T-helper 22 cell (primary cell): ENCODE measurements around the gene CSF3.
"Not testable (repeated sequence)": the region's sequence is repeated elsewhere in the genome, so short reads cannot be mapped to it uniquely, and the experiment has no call there.

ENCODE experiments used
- DNase-seq: peaks from one replicate; pipeline ENCODE4 v3.0.0-alpha.2; 2020; ENCODE audit warnings: low read depth

The CSF3 gene

GRCh38 chr17:39997543-39997942 lies 17.7 kb upstream of the CSF3 start:
- DNase-seq = no peak

GRCh38 chr17:39999067-39999466 lies 16.2 kb upstream of the CSF3 start:
- no peak for DNase-seq

GRCh38 chr17:40000161-40000560 lies 15.1 kb upstream of the CSF3 start:
- no peak for DNase-seq

- DNase-seq = not testable (repeated sequence)
These were observed 13.9 kb upstream of the CSF3 start for GRCh38 chr17:40001335-40001734.

GRCh38 chr17:40004072-40004471 lies 11.2 kb upstream of the CSF3 start:
- DNase-seq = no peak

GRCh38 chr17:40004712-40005111 lies 10.5 kb upstream of the CSF3 start:
- DNase-seq = no peak

GRCh38 chr17:40005520-40005919 lies 9.7 kb upstream of the CSF3 start:
- DNase-seq = no peak

- not testable (repeated sequence) for DNase-seq
These were observed 4.2 kb upstream of the CSF3 start for GRCh38 chr17:40010946-40011500.

- not testable (repeated sequence) for DNase-seq
These were observed 3.1 kb upstream of the CSF3 start for GRCh38 chr17:40012017-40012647.

- no peak for DNase-seq
These were observed 762 bp upstream of the CSF3 start for GRCh38 chr17:40014375-40014980.

- no peak for DNase-seq
These were observed 1.1 kb downstream of the CSF3 start for GRCh38 chr17:40015998-40016985.

- DNase-seq = no peak
These were observed 2.3 kb downstream of the CSF3 start for GRCh38 chr17:40017422-40018080.

GRCh38 chr17:40018211-40019121 lies 3.2 kb downstream of the CSF3 start:
- DNase-seq = no peak

- DNase-seq = no peak
These were observed 4.1 kb downstream of the CSF3 start for GRCh38 chr17:40019140-40019991.

- DNase-seq = no peak
These were observed 4.9 kb downstream of the CSF3 start for GRCh38 chr17:40020146-40020545.

GRCh38 chr17:40021451-40021971 lies 6.3 kb downstream of the CSF3 start:
- DNase-seq = no peak

- DNase-seq = no peak
These were observed 7.3 kb downstream of the CSF3 start for GRCh38 chr17:40022497-40022896.

- no peak for DNase-seq
These were observed 7.8 kb downstream of the CSF3 start for GRCh38 chr17:40022961-40023541.

- DNase-seq = no peak
These were observed 8.5 kb downstream of the CSF3 start for GRCh38 chr17:40023590-40024292.
